Fibroblast of lung (primary cell): ENCODE measurements around the gene UCKL1.

Experiments used
- CTCF ChIP-seq, 2 donors: IDR thresholded peaks in 1 of 2; conservative IDR thresholded peaks in 1 of 2; 1 replicate in 1 of 2; 2 replicates in 1 of 2; pipeline ENCODE4 v1.5.1; 2011 to 2012; ENCODE audit warnings: low read length in 2 of 2, control low read depth in 1 of 2, inconsistent platforms in 1 of 2, low read depth in 1 of 2, mild to moderate bottlenecking in 1 of 2
- EZH2 ChIP-seq: IDR thresholded peaks from 2 replicates; pipeline ENCODE4 v1.5.1; 2012; ENCODE audit warnings: low read length, control low read depth, mild to moderate bottlenecking; ENCODE audit errors: missing control alignments

GRCh38 chr20:63942969-63943807 lies 13.0 kb downstream of the UCKL1 start:
- TF ChIP-seq CTCF (conservative IDR thresholded peaks at IDR 0.05 in 1 of 2, IDR thresholded peaks at IDR 0.05 in 1 of 2; ENCODE audit: low read depth in 1 of 2, low read length in 2 of 2) (no peak), EZH2 (no peak)
